HG03432 (cell line): Measurements from ENCODE around the gene FHIT.

Experiments
- ATAC-seq: cut with Tn5 transposase; IDR thresholded peaks from one replicate; pipeline ENCODE4 v1.9.1; 2021; ENCODE audit warnings: mild to moderate bottlenecking, moderate library complexity; ENCODE audit not compliant: unreplicated experiment

The FHIT gene

DNA sequence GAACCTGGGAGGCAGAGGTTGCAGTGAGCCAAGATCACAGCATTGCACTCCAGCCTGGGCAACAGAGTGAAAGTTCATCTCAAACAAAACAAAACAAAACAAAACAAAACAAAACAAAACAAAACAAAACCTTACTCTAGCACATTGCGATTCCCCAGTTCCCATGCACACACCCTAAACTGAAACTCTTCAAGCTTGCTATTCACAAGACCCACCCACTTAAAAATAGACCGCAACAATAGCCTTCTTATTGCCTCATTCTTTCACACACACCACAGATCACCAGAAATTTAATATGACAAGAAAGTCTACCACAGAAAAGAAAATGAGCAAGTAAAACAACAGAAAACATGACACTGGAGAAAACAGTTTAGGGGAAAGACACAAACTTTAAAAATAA is 598.4 kb downstream of the FHIT start:
- ATAC-seq: no peak

DNA sequence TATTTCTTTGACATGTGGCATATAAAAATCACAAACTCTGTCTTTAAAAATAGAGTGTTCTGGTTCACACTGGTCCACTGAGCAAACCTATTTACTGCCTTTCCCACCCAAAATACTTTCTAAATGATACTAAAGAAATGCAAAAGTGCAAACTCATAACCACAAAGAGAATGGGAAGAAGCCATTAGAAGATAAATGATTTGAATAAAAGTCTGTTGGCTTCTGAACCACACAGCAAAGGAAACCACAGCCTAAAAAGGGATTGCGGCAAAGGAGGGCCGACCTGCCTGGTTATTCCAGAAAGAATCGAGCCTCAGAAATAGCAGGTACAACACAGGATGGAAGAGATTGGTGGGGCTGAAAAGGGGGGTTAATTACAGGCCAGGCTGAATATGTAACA is 599.5 kb downstream of the FHIT start:
- no peak for ATAC-seq

DNA sequence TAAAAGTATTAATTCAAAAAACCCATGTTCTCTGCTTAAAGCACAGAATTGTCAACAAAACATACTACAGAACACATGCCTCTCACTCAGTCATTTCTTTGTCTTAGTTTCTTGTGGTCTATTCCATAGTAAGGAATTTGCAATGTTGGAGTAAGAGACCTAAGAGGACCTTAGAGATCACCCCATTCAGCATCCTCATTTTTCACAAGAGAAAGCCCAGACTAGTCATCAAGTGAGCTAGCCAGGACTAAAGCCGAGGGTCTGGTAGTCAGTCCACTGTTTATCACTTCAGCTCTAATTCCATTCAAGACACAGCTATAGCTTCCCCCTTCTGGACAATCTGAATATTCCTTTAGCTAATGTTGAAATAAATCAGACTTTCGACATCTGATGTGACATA is 601.1 kb downstream of the FHIT start:
- no peak for ATAC-seq

DNA sequence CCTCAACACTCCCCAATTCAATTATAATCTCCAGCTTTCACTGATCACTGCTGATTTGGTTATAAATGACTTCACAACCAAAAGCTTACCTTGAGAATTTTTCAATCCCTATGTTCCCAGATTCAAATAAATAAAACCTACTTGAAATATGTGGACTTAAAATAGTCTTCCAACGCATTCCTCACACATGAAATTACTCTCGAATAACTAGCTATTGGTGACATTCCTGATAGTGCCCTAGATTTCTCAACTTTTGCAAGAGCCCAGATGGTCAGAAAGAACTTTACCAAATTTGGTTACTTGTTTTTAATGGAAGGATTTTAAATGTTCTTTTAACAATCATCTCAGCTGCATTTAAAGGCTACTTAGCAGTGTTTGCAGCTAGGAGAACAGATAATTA is 605.5 kb downstream of the FHIT start:
- no peak for ATAC-seq

DNA sequence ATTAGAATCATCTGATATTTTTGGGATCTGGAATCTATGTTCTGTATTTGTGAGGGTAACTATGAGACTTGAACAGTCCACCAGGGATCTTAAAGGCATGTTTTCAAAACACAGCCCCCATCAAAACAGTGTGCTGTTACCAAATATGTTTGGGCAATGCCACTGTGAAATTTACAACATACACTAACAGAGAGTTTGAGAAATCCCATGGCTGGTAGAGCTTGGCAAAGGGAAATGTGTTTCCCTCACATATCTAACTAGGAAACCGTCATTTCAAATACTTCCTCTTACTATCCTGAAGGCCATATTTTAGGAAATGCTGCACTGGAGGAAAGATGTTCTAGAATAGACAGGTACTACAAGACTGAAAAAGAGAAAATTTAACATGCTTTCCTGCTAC is 607.4 kb downstream of the FHIT start:
- no peak for ATAC-seq

DNA sequence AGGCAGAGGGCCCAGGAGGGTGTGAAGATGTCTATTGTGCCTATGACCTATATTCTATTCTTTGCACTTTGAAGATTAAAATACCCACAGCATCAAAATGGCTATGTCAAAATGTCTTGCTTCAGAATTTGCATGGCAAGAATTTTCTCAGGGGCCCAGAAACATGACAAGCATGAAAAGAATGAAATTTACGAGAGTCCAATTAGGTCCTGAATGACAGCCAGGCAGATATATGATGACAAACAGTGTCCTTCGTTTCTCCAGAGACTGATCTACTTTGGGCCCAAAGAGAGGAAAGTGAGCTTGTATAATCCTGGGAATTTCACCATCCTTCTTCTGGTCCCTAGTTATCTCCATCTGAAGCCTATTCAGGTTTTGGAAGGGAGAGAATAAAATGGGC is 609.9 kb downstream of the FHIT start:
- ATAC-seq: no peak

DNA sequence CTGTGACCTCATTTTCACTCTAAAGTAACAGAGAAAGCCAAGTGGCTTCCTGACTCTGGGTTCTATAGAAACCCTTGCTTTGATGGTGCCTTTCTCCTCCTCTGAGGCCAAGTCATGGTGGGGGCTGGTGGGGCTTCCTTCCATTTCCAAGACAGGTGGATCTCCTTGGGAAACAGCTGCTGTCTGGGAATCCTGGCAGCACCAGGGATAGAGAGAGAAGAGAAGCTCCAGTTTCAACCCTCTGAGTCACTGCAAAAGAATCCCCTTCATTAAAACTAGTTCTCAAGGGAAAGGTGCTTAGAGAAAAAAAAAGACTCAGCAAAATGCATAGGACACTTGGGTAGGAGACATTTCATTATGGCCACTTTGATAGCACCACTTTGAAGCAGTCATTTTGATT is 614.4 kb downstream of the FHIT start:
- ATAC-seq: no peak

DNA sequence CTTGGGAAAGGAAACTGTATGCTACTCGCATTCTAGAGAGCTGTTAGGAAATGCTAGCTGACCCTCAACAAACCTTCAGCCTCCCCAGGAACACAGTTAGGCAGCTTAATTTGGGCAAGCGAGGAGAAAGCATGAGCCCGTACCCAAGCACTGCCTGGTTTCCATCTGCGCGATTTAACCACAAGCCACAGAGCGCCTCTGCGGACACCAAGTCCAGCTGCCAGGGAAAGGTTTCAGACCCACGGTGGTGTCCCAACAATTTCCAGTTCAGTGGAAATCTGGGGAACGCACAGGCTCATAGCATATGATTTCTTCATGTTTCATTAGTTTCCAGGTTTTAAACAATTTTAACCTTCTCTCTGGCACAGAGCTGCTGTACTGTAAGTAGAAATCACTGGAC is 617.6 kb downstream of the FHIT start:
- no peak for ATAC-seq

DNA sequence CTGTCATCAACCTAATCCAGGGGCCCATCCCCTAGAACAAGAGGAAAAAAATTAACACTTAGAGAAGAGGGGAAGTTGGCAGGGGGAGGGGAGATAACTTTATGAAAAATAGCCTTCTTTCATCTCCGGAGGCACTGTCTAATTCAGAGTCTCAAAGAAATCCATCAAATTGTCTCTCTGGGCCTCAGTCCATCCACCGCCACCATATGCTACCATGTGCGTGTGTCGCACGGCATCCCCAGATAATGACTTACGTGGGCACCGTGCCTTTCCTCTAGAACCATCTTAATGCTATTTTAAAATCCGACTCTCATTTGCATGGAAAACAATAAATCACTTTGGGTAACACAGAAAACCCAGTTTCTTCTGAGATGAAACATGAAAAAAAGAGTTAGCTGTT is 619.7 kb downstream of the FHIT start:
- no peak for ATAC-seq

DNA sequence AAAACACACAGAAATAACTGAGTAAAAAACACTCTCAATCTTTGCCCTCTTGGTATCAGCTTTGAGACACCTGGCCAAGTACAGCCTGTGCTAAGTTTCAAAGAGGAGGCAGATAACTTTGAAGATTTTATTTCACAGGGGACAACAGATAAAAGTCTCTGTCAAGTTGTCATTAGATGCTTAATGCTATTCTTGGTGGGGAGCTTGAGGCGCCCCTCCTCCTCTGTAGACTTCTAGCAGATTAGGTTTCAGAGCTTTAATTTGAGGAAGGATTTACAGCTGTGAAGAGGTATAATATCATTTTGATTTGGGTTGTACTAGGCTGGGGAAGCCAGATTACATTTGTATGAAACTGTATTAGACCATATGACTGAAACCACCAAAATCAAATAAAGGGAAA is 620.3 kb downstream of the FHIT start:
- no peak for ATAC-seq

DNA sequence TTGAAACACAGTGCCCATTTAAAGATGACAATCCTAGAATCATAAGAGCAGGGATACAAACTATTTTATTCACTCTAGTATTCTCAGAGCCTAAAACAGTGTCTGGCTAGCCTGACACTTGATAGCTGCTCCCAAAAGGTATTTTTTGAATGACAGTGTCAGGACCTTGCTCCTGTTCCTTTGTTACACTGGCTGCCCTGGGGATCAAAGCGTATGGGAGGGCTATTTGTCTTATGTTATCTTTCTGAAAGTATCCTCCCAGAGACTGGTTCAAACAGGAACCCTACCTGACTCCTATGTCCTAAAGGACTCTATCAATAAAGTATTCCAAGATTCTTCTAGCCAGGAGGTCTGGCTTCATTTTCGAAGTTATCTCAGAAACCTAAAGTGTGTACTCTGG is 621.4 kb downstream of the FHIT start:
- ATAC-seq: no peak

DNA sequence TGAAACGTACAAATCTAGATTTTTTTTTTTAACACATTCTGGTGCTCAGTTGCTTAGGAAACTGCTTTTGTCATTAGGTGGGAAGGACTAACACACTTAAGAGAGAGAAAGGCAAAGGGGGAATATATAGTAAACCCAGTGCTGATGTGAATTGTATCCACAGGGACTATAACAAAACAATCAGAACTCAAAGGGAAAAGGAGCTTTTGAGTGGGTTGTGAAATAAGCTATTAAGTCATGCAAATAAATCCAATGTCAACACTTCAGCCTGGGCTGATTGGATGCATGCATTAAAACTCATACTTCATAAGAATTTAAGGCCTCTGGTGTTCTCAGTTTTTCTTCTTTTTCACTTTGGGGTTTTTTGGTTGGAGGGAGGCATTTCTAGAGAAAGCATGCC is 628.9 kb downstream of the FHIT start:
- no peak for ATAC-seq

DNA sequence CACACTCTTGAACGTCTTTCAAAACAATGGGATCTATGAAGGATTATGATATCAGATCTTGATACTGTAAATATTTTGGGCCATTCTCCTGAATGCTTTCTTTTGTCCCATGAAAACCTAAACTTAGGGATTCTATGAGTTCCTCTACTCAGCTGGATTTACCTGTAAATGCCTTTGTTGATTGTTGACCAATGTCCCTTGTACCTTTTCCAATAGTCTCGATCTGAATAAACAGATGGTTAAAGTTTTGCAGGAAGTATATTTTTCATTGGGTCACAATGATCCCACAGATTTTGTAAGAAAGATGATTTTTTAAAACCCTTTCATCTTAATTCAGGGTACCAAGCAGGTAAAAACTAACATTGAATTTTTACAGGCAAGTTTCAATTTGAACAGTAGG is 634.1 kb downstream of the FHIT start:
- ATAC-seq: no peak

DNA sequence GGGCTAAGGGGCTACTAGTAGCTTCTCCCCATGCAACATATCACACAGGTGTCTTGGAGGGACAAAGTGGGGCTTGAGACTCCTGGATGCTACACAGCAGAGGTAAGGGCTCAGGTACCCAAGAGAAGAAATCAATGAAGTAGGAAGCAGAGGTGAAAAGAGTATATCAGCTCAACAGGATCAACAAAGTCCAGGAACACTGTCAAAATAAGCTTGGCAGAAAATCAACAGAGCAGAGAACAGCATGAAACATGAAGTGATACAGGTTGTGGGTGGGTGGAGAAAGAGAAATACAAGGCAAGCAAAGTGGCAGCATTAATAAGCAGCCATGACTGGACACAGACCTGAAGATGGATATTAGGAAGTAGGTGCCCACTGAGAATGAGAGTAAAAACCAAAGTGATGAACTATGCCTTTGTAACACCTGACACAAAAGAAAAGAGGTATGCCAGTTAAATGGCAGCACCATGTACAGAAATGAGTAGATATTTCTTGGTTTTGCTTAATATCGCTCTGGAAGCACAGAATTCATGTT is 637.4 kb downstream of the FHIT start:
- no peak for ATAC-seq

DNA sequence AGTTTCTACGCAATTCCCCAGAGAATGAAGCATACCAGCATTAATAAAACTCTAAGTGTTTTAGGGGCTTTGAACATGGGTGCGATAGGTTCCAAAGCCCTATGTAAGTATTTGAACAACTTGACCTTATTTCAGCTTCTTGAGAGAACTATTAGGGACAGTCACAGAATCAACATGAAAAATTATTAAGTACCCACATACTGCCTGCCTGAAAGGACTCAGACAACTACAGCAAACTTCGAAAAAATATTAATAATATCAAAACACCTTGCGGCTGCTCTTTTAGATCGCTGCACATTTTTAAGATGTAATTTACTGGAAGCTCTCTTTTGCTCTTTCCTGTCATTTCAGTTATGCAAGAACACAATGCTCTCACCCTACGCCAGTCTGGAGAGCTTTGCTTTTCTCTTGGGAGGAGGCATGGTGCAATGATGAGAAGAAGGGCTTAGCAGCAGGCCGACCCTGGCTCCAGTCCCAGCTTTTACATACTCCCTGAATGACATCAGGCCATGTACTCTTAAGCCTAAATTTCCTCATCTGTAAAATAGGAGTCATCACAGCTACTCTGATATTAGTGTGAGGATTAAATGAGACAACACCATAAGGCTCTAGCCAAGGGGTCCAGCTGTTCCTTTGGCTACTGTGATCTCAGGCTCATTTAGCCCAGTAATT is 640.7 kb downstream of the FHIT start:
- no peak for ATAC-seq

DNA sequence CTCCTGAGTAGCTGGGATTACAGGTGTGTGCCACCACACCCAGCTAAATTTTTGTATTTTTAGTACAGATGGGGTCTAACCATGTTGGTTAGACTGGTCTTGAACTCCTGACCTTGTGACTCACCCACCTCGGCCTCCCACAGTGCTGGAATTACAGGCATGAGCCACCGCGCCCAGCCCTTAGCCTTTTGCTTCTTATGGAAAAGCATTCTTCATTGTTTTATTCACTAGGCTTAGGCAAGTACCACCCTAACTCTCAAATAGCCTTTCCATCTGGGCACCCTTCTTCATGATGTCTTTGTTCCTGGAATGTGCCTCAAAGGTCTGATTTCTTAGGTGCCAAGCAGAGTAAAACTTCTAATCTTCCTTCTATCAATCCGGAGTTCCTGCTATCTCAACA is 641.8 kb downstream of the FHIT start:
- no peak for ATAC-seq

DNA sequence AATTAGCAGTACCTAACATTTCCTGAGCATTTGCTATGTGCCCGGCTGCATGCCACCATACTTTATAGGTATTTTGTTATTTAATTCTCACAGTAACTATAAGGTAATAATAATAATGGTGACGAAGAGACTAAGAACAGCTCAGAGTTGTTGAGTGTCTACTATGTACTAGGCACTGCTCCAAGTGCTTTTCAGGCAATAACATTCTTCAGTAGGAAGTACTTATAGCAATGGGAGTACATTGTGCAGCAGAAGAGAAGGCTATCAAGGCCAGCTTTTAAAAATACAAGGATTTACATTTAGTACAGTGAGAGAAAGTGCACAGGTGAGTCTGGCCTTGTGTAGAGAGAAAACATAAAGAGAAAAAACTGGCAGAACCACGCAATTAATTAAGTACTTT is 647.4 kb downstream of the FHIT start:
- no peak for ATAC-seq

DNA sequence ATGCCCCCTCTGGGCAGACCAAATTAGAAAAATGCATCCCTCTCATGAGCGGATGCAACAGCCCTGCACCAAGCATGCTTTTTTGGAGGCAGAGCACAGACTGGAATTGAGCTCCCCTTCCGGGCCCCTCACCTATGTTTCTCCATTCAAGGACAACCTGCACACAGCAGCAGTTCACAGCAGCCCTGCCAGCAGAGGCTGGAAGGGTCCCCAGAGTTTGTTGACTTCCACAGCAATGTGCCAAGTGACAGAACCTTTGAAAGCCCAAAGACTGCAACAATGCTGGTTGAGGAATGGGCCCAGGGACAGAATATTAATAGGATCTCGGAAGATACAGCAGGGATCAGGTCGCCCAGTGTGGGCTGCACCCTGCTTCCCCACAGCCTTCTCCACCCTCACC is 650.4 kb downstream of the FHIT start:
- ATAC-seq: no peak

DNA sequence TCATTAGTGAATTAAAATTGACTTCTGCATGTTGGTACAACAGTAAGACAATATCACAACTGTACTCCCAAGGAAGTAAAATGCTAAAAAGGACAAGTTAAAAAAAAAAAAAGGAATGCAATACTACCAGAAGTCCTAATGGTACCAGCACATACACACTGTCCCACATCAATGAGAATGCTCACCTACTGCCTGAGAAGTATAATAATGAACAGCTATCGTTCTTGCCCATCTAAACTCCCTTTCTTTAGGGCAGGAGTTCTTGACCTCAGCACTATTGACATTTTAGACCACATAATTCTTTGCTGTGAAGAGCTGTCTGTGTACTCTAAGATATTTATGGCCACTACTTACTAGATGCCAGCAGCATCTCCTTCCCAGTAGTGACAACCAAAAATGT is 651.7 kb downstream of the FHIT start:
- no peak for ATAC-seq

DNA sequence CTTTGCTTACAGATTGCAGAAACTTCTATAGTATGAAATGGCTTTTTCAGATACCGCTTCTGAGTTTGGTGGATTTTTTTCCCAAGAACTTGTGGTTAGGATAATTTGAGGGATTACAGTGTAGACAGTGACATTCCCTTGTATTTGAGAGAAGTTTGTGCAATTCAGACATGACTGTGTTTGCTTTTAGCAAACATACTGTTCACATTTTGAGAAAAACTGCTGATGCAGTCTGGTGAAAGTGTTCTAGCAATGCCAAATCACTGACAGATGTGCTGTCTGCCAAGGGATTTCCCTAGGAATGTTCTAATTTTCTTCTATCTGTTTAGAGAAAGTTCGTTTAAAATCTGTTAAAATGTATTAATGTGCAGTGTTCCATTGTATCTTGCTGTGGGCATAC is 652.6 kb downstream of the FHIT start:
- ATAC-seq: no peak

DNA sequence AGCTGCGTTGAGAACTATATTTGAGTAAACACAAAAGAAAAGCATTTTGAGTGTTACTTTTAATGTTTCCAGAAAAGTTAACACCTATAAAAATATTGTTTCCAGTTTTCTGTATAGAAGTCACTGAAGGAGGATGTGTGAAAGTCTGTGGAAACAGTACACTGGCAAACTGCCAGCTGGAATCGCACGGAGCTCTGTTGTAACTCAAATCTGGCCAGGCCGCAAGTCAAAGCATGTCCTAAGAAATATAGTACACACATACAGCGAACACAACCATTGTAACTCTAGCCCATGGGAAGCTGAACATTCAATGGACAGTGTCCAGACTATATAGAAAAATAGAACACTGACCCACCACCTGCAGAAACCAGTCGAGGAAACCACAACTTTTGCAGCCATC is 657.2 kb downstream of the FHIT start:
- ATAC-seq: no peak

DNA sequence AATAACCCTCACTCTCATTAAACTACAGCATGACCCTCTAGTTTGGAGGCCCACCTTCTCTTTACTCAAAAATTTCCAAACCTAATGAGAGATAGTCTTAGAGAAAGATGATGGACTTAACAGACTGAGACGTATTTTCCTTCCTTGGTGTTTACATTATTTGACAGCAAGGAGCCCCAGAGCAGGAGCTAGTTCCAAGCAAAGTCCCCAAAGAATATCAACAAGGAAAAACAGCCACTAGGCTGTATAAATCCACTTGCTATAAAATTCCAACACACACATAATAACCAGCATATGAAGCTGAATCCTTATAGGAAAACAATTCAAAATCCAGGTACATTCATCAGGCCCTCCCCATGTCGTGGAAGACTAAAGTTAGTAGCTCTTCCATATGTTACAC is 660.0 kb downstream of the FHIT start:
- no peak for ATAC-seq

DNA sequence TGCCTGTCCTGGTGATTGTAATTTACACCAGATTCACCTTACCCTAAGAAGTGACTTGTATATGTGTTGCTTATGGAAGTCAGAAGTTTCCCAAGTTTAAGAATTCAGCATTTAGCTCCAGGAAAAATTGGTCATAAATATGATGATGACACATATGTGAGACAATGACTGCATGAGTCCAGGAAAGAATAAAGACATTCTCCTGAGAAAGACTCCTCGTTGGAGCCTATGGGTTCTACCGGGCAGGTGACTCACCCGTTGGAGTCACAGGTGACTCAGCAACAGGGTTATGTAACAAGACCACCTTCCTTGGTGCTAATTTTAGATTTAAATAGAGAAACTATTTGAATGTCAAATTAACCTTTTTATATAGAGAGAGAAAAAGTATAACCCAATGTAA is 662.4 kb downstream of the FHIT start:
- ATAC-seq: no peak
